GM23248 (cell line): Measurements from ENCODE around the gene NTNG1.

Experiments
- EZH2 ChIP-seq: fragments of 200-600 bp; sonication (generic); IDR thresholded peaks from 2 replicates; pipeline ENCODE4 v1.6.1; 2018; ENCODE audit warnings: antibody characterized with exemption, mild to moderate bottlenecking; ENCODE audit not compliant: insufficient read depth, poor library complexity, severe bottlenecking
- EZH2phosphoT487 ChIP-seq: fragments of 200-600 bp; sonication (generic); IDR thresholded peaks from 2 replicates; pipeline ENCODE4 v1.6.1; 2018; ENCODE audit warnings: antibody characterized with exemption, moderate library complexity, mild to moderate bottlenecking, low read depth; ENCODE audit not compliant: insufficient read depth

GRCh38 chr1:107198561-107198960 lies 57.7 kb downstream of the NTNG1 start:
- TF ChIP-seq EZH2 (no peak), EZH2phosphoT487 (no peak)
